ENCODE data around the gene PPID.
"Not testable (repeated sequence)": the region's sequence is repeated elsewhere in the genome, so short reads cannot be mapped to it uniquely, and the experiment has no call there.

PPID gene

DNA sequence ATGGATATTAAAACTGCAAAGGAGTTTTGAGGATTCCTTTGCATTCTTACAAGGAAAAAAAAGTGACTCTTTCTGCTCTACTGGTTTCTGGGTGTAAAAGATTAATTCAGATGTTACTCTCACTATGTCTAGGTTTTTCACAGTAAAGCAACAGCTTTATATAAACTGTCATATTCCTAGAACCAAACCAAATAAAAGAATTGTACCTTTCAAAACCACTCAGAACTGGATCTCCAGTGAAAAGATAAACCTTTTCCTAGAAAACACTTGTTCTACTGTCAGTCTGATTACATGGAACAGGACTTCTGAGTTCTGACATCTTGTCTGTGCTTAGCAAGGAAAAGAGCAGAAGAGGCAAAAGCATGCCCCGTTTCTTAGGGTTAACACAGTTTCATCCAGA lies 5.0 kb upstream of the PPID start:
- no peak overlapping the region for H3K4me3 ChIP-seq (ENCODE audit: low read depth, low read length)
- TF ChIP-seq CTCF (IDR thresholded peaks at IDR 0.05; ENCODE audit: borderline replicate concordance, insufficient read depth, low read depth, low read length): no peak

DNA sequence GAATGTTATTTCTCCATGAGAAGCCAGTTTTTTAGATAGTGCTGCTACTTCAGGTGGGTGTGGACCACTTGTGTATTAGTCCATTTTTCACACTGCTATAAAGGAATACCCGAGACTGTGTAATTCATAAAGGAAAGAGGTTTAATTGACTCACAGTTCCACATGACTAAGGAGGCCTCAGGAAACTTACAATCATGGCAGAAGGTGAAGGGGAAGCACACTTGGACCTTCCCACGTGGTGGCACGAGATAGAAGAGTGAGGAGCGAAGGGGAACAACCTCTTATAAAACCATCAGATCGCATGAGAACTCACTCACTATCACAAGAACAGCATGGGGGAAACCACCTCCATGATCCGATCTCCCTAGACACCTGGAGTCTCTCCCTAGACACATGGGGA lies 3.4 kb upstream of the PPID start:
- TF ChIP-seq CTCF (IDR thresholded peaks at IDR 0.05; ENCODE audit: borderline replicate concordance, insufficient read depth, low read depth, low read length): no peak
- H3K4me3 ChIP-seq (ENCODE audit: low read depth, low read length): no peak overlapping the region

GRCh38 chr4:158724637-158725036 lies 1.4 kb upstream of the PPID start:
- no peak overlapping the region for H3K4me3 ChIP-seq (ENCODE audit: low read depth, low read length)
- no peak for TF ChIP-seq CTCF (IDR thresholded peaks at IDR 0.05; ENCODE audit: borderline replicate concordance, insufficient read depth, low read depth, low read length)

- peak overlapping the region; percentile 92 for H3K4me3 ChIP-seq (ENCODE audit: low read depth, low read length)
- TF ChIP-seq CTCF (IDR thresholded peaks at IDR 0.05; ENCODE audit: borderline replicate concordance, insufficient read depth, low read depth, low read length): no peak
Measured at GRCh38 chr4:158722291-158722916, 792 bp downstream of the PPID start.

GRCh38 chr4:158721680-158722079 lies 1.5 kb downstream of the PPID start:
- no peak overlapping the region for H3K4me3 ChIP-seq (ENCODE audit: low read depth, low read length)
- no peak for TF ChIP-seq CTCF (IDR thresholded peaks at IDR 0.05; ENCODE audit: borderline replicate concordance, insufficient read depth, low read depth, low read length)

- TF ChIP-seq CTCF (IDR thresholded peaks at IDR 0.05; ENCODE audit: borderline replicate concordance, insufficient read depth, low read depth, low read length): no peak
- no peak overlapping the region for H3K4me3 ChIP-seq (ENCODE audit: low read depth, low read length)
Measured at GRCh38 chr4:158715802-158716201, 7.4 kb downstream of the PPID start.

- TF ChIP-seq CTCF (IDR thresholded peaks at IDR 0.05; ENCODE audit: borderline replicate concordance, insufficient read depth, low read depth, low read length): no peak
- H3K4me3 ChIP-seq (ENCODE audit: low read depth, low read length): no peak overlapping the region
Measured at GRCh38 chr4:158714937-158715336, 8.3 kb downstream of the PPID start.

DNA sequence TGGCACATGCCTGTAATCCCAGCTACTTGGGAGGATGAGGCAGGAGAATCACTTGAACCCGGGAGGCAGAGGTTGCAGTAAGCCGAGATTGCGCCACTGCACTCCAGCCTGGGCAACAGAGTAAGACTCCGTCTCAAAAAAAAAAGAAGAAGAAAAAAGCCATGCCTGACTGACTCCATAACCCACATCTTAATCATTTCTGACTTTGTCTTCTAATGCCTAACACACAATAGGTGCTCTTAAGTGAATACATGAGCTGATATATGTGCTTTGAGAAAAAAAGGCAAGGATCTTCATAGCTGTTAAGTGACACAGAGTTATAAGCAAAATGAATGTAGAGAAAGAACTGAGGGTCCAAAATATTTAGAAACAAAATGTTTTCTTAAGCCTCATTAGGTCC lies 10.6 kb downstream of the PPID start:
- not testable (repeated sequence) for H3K4me3 ChIP-seq (ENCODE audit: low read depth, low read length)

Measured in GM12875 (cell line).